Adrenal gland (tissue), 5 donors: ENCODE measurements around the gene TECTB.

Experiments used
- CTCF ChIP-seq, 6 experiments: fragments of 450-650 bp in 4 of 6; fragments of 200-600 bp in 2 of 6; sonication (generic) in 1 of 6; IDR thresholded peaks; 1 replicate in 5 of 6; 2 replicates in 1 of 6; pipeline versions ENCODE4 v1.5.1 to v1.8.0; 2016 to 2021; ENCODE audit warnings: antibody characterized with exemption in 6 of 6, mild to moderate bottlenecking in 2 of 6, moderate library complexity in 1 of 6
- POLR2A ChIP-seq, 2 donors: fragments of 450-650 bp; IDR thresholded peaks; one replicate each; pipeline ENCODE4 v1.6.1; 2017; ENCODE audit warnings: antibody characterized with exemption in 2 of 2, mild to moderate bottlenecking in 2 of 2, moderate library complexity in 1 of 2
- donor health status: DM: no; HTN: no; CAD: no.

- TF ChIP-seq CTCF (IDR thresholded peaks at IDR 0.05) (no peak), POLR2A (IDR thresholded peaks at IDR 0.05) (no peak)
These were observed 1.1 kb upstream of the TECTB start for GRCh38 chr10:112282086-112282485.
